HG03460 (cell line): Measurements from ENCODE around the gene AHNAK.
"Not testable (repeated sequence)": the region's sequence is repeated elsewhere in the genome, so short reads cannot be mapped to it uniquely, and the experiment has no call there.

Experiments used
- ATAC-seq: cut with Tn5 transposase; IDR thresholded peaks from one replicate; pipeline ENCODE4 v1.9.1; 2021; ENCODE audit not compliant: unreplicated experiment

Gene AHNAK

GRCh38 chr11:62553839-62554361, 7.3 kb upstream of the AHNAK start:
- ATAC-seq: no peak

- ATAC-seq: no peak
Measured at GRCh38 chr11:62553080-62553838, 6.7 kb upstream of the AHNAK start.

GRCh38 chr11:62552485-62553079, 6.0 kb upstream of the AHNAK start:
- no peak for ATAC-seq

- not testable (repeated sequence) for ATAC-seq
Measured at GRCh38 chr11:62550478-62550877, 3.9 kb upstream of the AHNAK start.

GRCh38 chr11:62548545-62549335, 2.1 kb upstream of the AHNAK start:
- no peak for ATAC-seq

GRCh38 chr11:62547691-62548281, 1.2 kb upstream of the AHNAK start:
- ATAC-seq: no peak

GRCh38 chr11:62546929-62547625, 471 bp upstream of the AHNAK start:
- ATAC-seq: no peak

- ATAC-seq: no peak
Measured at GRCh38 chr11:62545437-62546243, 966 bp downstream of the AHNAK start.

- no peak for ATAC-seq
Measured at GRCh38 chr11:62544581-62545436, 1.8 kb downstream of the AHNAK start.

GRCh38 chr11:62543680-62544444, 2.7 kb downstream of the AHNAK start:
- no peak for ATAC-seq

- ATAC-seq: peak; percentile 26
Measured at GRCh38 chr11:62542750-62543567, 3.6 kb downstream of the AHNAK start.

GRCh38 chr11:62542111-62542745, 4.4 kb downstream of the AHNAK start:
- no peak for ATAC-seq

- peak; percentile 47 for ATAC-seq
Measured at GRCh38 chr11:62540804-62541701, 5.6 kb downstream of the AHNAK start.

GRCh38 chr11:62539238-62539925, 7.2 kb downstream of the AHNAK start:
- ATAC-seq: no peak
